NCI-H345 treated with DMSO at 0.1 percent for 48 hours (cell line): ENCODE results near the gene FER1L5.

ENCODE experiments used
- DNase-seq: peaks from one replicate; lab custom pipeline; 2025; ENCODE audit not compliant: unreplicated experiment; lab: John Stamatoyannopoulos, UW

The FER1L5 gene

DNA sequence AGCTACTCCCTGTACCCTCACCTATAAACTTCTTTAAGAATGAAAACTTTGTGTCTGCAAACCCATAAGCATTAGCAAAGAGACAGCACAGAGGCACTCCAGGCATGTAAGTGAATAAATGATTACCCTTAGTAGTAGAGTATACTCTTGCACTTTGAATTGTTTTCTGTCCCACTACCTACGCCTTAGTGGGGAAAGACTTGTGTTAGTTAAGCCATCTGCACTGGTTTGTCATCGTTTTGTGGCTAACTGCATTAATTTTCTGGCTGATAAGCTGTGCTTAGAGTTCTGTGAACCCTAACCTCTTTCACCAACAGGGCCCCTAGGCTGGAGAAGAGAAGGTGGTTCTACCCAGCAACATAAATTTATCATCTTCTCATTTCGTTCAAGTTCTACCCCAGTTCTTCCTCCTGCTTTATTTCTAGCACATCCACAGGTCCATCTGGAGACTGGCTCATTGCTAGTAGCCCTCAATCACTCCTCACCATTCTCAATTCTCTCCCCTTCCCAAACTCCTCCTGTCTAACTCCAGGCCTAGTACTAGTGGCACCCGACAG lies 96.6 kb downstream of the FER1L5 start:
- no peak for DNase-seq

DNA sequence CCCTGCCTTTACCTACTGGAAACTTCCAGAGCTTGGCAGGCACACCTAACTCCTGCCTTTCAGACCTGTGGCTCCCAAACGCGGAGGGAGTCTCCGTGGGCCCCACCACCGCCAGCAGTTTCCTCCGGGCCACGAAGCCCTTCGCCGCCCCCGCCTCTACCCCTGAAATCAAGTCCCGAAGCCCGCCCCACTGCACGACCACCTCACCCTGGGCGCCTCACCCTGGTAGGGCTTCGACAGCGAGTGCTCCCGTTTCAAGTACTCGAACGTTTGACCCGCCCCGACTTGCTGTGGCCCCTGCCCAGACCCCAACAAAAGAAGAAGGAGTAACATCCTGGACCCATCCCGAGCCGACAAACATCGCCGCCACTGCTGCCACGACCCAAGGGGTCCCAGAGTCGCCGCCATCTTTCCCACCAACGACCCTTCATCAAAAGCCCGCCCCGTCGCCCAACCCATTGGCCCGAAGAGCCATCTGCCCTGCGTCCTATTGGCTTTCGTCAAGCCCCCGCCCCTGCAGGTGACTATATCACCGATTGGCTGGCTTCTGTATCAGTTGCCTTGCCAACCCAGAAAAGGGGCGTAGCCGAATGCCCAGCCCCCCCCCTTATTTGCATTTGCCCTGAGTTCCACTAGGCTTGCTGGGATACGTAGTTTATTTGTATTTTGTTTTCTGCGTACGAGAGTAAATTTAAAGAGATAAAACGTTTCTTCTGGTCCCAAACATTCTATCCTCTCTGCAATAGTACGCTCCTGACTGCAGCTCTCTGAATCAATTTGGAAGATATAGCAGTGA lies 97.3 kb downstream of the FER1L5 start, which contains the start of gene LMAN2L:
TSS of gene LMAN2L (minus strand) at position 432 of the 796 bp plus-strand sequence. CDS start at position 408, 24 bp downstream.
- peak; percentile 94 for DNase-seq

DNA sequence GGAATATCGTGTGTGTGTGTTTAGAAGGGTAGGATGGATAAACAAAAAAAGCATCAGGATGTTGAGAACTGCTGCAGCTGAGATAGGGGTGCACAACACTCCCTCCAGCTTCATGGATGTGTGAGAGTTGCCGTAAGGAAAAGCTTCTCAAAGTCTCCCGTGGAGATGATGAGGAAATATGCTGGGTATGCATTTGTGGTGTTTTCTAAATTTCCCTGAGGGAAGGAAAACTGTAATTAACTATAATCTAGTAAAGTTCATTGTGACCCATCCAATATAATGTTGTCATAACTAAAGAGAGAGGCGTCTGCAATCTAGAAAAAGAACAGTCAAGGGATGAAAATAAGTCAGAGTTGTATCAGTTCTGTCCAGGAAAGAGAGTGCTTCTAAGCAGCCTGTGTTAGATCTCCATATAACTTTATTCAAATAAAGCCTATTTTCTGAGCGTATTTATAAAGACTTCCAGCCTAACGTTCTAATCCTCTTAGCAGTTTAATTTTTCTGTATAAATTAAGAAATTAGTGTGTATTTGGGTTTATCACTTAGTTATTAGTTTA lies 104.6 kb downstream of the FER1L5 start:
- DNase-seq: no peak

DNA sequence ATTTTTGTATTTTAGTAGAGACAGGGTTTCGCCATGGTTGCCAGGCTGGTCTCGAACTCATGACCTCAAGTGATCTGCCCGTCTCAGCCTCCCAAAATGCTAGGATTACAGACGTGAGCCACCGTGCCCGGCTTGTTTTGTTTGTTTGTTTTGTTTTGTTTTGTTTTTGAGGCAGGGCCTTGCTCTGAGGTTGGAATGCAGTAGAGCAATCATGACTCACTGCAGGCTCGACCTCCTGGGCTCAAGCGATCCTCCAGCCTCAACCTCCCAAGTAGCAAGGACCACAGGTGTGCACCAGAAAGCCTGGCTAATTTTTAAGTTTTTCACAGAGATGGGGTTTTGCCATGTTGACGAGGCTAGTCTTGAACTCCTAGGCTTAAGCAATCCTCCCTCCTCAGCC lies 109.2 kb downstream of the FER1L5 start:
- DNase-seq: no peak

DNA sequence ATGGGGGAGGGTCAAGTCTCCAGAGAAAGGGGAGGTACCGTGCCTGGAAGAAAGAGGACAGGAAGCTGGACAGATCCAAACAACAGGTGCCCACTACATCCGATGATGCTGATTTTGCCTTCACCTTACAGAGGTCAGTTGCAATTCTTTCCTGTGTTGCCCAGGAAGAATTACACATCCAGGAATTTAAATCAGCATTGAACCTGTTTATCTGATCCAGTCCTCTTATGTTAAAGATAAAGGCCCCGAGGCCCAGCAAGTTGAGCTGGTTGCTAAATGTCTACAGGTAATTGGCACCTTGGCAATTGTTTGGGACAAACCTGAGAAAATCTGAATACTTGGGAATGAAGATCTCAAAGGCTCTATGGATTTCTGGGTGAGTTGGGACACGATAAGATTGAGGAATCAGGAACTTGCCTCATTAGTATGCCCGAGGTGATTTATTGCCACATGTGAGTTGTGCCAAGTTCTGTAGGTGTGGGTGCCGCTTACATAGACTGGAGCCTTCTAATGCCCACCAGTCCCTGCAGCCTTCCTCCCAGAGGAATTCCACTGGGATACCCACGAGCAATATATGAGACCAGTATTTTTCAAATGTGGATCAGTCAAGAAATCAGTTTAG lies 111.2 kb downstream of the FER1L5 start:
- DNase-seq: no peak

DNA sequence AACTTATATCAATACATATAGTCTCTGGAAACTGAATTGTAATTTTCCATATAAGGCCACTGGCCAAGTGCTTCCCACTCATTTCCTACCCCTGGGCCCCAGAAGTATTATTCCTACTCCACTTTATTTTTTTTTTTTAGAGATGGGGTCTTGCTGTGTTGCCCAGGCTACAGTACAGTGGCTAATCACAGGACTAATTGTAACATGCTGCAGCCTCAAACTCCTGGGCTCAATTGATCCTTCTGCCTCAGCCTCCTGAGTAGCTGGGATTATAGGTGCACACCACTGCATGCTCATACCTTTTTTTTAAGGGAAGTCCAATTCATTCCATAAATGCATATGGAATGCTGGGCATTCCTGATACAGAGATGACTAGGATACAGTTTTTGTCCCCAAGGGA lies 111.8 kb downstream of the FER1L5 start:
- no peak for DNase-seq
